ENCODE results near the gene ZNF580.

Gene ZNF580

GRCh38 chr19:55599842-55600661 lies 40.8 kb upstream of the ZNF580 start, which contains the start of gene ZNF524 (continued):
- TF ChIP-seq BCL6B (tag by site-specific recombination; IDR thresholded peaks at IDR 0.05) (no peak), ZNF785 (tag by site-specific recombination; IDR thresholded peaks at IDR 0.05) (no peak), REST (tag by site-specific recombination; IDR thresholded peaks at IDR 0.05) (no peak), BCL11B (tag by site-specific recombination; IDR thresholded peaks at IDR 0.05; ENCODE audit: low read depth) (no peak), MYNN (tag by site-specific recombination; IDR thresholded peaks at IDR 0.05; ENCODE audit: borderline replicate concordance) (no peak), ZNF629 (tag by site-specific recombination; IDR thresholded peaks at IDR 0.05) (no peak; the same call in 1 of the 2 replicates), ZNF221 (tag by site-specific recombination; IDR thresholded peaks at IDR 0.05; ENCODE audit: borderline replicate concordance) (peak; percentile 76; the same call in 1 of the 2 replicates), ZNF391 (tag by site-specific recombination; IDR thresholded peaks at IDR 0.05; ENCODE audit: borderline replicate concordance, low read depth) (peak; percentile 48; the same call in 1 of the 2 replicates), ZNF121 (tag by site-specific recombination; IDR thresholded peaks at IDR 0.05) (no peak), HOXC10 (CRISPR knock-in tag; IDR thresholded peaks at IDR 0.05) (no peak), ZFP37 (tag by site-specific recombination; IDR thresholded peaks at IDR 0.05) (peak; percentile 24; the same call in 1 of the 2 replicates), ZNF621 (tag by site-specific recombination; IDR thresholded peaks at IDR 0.05) (no peak), ZSCAN23 (tag by site-specific recombination; IDR thresholded peaks at IDR 0.05) (0 out of 2 replicates have a peak, but pooled peaks have one; percentile 39), ZSCAN30 (tag by site-specific recombination; IDR thresholded peaks at IDR 0.05) (peak; percentile 55; the same call in 1 of the 2 replicates), ZBTB1 (tag by site-specific recombination; IDR thresholded peaks at IDR 0.05) (no peak), ZNF561 (tag by site-specific recombination; IDR thresholded peaks at IDR 0.05; ENCODE audit: borderline replicate concordance) (peak; percentile 66), ZNF837 (tag by site-specific recombination; IDR thresholded peaks at IDR 0.05) (no peak), ZNF529 (tag by site-specific recombination; IDR thresholded peaks at IDR 0.05; ENCODE audit: insufficient replicate concordance) (no peak), ZNF548 (tag by site-specific recombination; IDR thresholded peaks at IDR 0.05) (no peak), ZNF48 (tag by site-specific recombination; IDR thresholded peaks at IDR 0.05) (no peak), YY2 (tag by site-specific recombination; IDR thresholded peaks at IDR 0.05) (peak; percentile 98), PRDM1 (tag by site-specific recombination; IDR thresholded peaks at IDR 0.05) (no peak), ZNF112 (tag by site-specific recombination; IDR thresholded peaks at IDR 0.05) (no peak), FEZF1 (tag by site-specific recombination; IDR thresholded peaks at IDR 0.05) (peak; percentile 26; the same call in 1 of the 2 replicates), ZXDB (tag by site-specific recombination; IDR thresholded peaks at IDR 0.05) (peak; percentile 93), ZBTB7A (tag by site-specific recombination; IDR thresholded peaks at IDR 0.05; ENCODE audit: low read depth) (no peak), ZNF571 (tag by site-specific recombination; IDR thresholded peaks at IDR 0.05) (no peak)
- TF ChIP-seq, protein P1, sequence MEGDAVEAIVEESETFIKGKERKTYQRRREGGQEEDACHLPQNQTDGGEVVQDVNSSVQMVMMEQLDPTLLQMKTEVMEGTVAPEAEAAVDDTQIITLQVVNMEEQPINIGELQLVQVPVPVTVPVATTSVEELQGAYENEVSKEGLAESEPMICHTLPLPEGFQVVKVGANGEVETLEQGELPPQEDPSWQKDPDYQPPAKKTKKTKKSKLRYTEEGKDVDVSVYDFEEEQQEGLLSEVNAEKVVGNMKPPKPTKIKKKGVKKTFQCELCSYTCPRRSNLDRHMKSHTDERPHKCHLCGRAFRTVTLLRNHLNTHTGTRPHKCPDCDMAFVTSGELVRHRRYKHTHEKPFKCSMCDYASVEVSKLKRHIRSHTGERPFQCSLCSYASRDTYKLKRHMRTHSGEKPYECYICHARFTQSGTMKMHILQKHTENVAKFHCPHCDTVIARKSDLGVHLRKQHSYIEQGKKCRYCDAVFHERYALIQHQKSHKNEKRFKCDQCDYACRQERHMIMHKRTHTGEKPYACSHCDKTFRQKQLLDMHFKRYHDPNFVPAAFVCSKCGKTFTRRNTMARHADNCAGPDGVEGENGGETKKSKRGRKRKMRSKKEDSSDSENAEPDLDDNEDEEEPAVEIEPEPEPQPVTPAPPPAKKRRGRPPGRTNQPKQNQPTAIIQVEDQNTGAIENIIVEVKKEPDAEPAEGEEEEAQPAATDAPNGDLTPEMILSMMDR (tag by site-specific recombination; IDR thresholded peaks at IDR 0.05), result no peak; the same call in 1 of the 2 replicates
- TF ChIP-seq, protein P2, sequence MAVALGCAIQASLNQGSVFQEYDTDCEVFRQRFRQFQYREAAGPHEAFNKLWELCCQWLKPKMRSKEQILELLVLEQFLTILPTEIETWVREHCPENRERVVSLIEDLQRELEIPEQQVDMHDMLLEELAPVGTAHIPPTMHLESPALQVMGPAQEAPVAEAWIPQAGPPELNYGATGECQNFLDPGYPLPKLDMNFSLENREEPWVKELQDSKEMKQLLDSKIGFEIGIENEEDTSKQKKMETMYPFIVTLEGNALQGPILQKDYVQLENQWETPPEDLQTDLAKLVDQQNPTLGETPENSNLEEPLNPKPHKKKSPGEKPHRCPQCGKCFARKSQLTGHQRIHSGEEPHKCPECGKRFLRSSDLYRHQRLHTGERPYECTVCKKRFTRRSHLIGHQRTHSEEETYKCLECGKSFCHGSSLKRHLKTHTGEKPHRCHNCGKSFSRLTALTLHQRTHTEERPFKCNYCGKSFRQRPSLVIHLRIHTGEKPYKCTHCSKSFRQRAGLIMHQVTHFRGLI (tag by site-specific recombination; IDR thresholded peaks at IDR 0.05), result 0 out of 2 replicates have a peak, but pooled peaks have one; percentile 31
- TF ChIP-seq, protein P3, sequence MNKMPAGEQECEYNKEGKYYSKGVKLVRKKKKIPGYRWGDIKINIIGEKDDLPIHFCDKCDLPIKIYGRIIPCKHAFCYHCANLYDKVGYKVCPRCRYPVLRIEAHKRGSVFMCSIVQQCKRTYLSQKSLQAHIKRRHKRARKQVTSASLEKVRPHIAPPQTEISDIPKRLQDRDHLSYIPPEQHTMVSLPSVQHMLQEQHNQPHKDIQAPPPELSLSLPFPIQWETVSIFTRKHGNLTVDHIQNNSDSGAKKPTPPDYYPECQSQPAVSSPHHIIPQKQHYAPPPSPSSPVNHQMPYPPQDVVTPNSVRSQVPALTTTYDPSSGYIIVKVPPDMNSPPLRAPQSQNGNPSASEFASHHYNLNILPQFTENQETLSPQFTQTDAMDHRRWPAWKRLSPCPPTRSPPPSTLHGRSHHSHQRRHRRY (tag by site-specific recombination; IDR thresholded peaks at IDR 0.05), result no peak

All from HEK293 (cell line).